Inferior parietal cortex (tissue), 1 donor: ENCODE data around the gene SOX6.

Experiments used
- DNase-seq: peaks from one replicate; pipeline ENCODE4 v3.0.0-alpha.2; 2016; ENCODE audit errors: extremely low spot score

Gene SOX6

DNA sequence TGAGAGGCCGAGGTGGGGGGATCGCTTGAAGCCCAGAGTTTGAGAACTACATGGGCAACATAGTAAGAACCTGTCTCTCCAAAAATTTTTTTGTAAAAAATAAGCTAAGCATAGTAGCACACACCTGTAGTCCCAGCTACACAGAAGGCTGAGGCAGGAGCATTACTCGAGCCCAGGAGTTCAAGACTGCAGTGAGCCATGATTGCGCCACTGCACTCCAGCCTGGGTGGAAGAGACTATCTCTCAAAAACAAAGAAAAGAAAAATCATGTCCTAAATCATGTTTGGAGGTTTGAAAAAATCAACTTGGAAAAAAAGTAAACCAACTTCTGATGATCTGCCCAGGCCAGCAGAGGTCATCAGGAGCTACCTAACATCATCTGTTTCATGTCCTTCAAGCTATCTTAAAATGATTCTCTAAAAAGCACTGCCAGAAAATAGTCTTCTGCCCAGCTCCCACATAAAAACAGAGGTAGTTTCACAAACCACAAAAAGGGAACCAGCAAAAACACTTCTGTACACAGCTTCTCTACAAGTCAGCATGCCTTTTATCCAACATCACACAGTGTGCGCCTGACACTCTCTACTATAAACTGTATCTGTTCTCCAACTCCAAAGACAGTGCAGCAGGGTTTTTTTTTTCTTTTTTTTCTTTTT, 165.0 kb downstream of the SOX6 start:
- peak; percentile 26 for DNase-seq

DNA sequence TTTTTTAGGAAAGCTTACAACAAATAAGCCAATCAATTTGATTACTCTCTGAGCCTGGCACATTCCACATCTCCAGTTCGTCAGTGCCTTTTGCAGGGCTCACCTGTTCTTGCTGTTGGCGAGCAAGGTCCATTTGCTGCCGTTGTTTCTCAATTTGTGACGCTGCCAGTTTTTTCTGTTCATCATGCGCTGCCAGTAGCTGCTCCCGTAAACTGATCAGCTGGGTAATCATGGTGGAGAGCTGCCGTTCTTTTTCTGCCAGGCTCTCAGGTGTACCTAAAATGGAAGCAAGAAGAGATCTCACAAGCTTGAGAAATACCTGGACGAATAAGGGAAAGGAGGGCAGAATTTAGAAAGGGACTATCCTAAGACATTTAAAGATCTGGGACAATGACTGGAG, 169.7 kb downstream of the SOX6 start:
- DNase-seq: no peak

DNA sequence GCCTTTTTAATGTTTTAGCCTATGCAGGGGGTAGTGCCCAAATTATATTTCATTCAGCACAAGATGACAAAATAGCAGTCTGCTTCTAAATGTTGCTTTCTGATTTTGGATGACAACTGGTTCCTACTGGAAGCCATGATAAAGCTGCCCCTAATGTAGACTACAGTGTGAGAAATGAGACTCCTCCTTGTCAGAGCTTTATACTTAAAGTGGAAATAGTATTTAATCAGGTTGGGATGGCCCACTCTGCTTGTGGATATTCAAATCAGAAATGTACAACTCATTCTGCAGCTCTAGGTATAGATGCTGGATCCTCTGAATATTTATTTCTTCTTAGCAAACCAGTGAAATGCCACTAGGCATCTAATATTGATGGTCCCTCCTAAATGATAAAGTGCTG, 171.3 kb downstream of the SOX6 start:
- no peak for DNase-seq

DNA sequence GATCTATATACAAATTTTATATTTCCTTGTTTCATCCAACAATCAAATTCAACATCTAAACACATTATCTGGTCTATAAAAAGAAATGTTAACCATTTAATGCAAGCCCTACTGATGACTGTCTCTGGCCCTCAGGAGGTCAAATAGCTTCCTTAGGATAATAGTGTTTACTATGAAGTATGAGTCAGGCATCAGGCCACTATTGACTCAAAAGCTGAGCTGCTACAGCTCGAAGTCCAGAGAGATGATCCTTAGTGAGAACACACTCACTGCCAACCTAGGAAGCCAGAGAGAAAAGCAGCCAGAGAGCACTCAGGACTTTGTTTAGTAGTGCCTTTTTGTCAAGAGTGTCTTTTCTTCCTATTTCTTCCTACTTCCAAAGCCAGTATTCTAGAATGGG, 171.8 kb downstream of the SOX6 start:
- no peak for DNase-seq

DNA sequence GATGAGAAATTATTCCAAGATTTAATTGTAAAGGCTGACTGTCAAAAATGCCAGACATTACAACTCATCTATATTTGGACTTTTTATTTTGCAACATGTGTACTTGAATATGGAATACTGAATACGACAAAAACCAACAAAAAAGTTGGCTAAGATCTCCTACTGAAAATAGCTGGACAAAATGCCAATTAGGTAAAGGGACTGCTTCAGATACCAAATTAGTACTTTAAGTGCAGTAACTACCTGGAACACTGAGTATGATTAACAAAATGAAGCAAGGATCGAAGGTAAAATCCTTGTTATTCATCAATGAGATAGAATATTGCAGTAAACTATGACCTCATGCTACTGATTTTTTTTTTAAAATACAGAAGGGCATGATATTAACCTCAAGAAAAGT, 173.8 kb downstream of the SOX6 start:
- no peak for DNase-seq

DNA sequence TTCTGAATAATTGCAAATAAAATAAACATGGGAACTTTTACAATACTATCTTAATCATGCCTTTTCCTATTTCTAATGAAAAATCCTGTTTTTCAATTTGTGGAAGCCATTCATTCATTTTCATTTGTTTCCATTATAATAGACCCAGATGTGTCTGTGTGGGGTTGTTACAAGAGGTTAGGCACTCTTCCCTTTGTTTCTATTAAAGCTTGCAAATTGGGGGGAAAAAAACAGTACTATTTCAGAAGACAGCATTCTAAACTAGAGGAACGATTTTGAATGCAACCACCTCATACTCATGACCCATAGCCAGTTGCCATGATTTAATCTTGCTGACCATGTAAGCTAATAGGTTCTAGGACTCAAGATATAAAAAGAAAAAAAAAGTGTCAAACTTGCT, 175.5 kb downstream of the SOX6 start:
- no peak for DNase-seq

DNA sequence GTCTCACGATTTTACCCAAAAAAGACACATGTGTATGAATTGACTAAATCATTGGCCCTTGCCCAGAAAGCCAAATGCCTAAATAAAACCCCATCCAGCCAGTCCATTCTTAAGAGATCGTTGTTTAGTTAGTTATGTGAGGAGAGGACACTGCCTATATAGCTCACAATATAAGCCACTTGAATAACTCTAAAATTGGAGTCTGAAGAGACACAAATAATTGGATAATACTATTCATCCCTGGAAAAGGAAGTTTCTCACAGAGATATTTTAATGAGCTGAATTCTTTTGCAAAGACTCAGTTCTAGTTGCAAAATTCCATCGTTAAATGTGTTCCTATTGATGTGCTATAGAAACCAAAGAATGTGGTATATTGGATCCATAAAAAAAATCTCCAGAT, 176.7 kb downstream of the SOX6 start:
- no peak for DNase-seq

DNA sequence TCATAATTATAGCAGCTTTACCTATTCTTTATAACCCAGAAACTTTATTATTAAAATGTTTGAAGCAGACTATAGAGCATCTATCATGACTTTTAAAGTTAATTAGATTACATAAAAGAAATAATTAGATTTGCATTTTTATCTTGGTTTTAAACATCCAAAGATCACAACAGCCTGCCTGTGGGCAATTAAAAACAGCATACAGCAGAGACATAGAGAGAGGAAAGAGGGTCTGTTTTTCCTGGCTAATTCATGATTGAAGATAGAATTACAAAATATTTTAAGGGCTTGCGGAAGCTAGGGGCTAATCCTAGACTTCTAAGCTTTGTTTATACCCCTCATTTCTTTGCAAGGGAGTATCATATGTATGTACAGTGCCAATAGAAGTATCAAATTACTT, 178.1 kb downstream of the SOX6 start:
- DNase-seq: no peak

DNA sequence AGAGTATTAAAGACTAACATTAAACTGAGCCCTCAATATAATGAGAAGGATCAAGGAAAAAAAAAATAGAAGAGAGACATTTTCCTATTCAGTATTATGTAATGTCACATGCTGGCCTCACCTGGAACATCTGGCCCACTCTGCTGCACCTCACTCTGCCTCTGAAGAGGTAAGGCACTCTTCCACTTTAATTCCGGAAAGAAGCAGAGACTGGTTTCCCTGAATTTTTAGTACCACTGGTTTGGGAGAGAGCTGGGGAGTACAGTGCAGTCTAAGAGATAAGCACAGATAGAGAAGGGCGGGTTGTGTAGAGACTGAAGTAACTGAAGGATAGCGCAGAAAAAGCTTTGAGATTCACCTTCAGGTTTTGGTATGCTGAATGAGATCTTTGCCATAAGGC, 178.7 kb downstream of the SOX6 start:
- no peak for DNase-seq

DNA sequence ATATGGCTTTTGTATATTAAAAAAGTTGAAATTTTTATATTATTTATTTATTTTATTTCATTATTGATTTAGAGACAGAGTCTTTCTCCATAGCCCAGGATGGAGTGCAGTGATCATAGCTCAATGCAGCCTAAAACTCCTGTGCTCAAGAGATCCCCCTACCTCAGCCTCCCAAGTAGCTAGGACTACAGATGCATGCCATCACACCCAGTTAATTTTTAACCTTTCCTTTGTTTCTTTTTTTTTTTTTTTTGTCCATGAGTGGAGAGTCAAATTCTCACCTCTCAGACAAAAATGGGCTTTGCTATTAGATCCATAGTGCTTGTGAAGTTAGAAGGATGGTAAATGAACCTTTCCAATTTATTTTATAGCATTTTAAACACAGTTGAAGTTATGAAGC, 182.5 kb downstream of the SOX6 start:
- DNase-seq: no peak

DNA sequence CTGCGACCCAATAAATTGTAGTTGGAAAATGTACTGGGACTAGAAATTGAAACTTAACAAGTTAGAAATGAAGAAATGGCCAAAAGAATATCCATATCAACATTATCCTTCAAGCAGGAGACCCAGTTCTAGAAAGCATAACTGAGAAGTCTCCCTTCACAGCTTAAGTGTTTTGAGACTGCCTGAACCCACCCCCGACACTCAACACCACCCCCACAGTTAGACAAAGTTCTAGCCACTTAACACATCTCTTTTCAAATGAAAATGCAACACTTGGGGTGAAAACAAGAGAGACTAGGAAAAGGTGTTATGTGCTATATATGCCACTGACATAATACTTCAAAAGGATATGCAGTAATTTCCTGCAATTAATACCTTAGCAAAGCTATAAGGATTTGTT, 184.5 kb downstream of the SOX6 start:
- DNase-seq: no peak

DNA sequence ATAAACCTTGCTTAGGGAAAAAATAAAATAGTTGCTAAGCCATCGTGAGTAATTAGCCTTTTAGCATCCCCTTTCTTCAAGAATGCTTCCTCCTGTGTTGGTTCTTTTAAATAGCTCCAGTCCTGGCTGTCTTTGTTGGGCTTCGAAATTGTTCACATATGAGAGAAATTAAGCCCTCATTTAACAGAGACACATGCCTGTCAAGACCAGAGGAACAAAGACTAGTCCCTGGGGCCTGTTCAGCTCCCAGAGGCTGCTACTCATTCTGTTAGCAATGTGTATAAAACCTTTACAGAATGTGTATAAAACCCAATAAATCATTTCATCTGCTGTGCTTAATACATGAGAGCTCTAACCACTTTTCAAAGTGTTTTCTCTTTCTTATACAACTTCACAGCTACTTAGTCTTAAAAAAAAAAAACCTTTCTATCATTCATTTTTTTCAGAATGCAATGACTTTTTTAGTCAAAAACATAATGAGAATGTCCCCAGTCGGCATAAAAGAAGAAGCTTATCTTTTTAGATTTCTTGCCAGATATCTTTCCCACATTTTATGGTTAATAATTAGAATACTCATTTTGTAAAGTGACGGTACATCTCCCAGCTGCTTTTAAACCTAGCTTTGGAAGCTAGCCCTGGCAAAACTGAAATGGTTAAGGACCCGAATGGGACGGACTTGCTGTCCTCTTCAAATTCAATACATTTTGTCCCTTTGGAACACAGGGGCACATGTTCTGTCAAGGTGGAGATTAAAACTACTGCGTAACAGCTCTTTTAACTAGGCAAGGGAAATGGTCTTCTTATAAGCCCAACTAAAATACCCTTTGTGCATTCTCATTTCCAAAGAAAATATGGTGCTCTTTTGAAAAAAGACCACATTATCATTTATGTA, 186.1 kb downstream of the SOX6 start:
- DNase-seq: no peak

DNA sequence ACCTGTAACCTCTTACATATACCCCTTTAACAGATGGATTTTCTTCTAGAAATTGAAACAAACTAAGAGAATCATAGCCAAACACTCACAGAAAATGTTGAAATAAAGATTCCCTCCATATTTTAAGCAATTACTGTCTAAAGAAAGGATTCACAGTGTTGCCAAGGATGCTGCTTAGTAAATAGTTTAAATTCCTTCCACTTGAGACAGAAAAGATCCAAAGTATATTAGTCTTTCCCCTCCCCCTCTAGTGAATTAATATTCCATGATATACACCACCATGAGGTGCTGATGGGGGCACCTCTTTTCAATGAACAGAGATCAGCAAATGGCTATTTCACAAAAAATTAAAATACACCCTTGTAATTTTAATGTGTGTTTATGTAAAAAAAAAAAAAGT, 186.8 kb downstream of the SOX6 start:
- no peak for DNase-seq

DNA sequence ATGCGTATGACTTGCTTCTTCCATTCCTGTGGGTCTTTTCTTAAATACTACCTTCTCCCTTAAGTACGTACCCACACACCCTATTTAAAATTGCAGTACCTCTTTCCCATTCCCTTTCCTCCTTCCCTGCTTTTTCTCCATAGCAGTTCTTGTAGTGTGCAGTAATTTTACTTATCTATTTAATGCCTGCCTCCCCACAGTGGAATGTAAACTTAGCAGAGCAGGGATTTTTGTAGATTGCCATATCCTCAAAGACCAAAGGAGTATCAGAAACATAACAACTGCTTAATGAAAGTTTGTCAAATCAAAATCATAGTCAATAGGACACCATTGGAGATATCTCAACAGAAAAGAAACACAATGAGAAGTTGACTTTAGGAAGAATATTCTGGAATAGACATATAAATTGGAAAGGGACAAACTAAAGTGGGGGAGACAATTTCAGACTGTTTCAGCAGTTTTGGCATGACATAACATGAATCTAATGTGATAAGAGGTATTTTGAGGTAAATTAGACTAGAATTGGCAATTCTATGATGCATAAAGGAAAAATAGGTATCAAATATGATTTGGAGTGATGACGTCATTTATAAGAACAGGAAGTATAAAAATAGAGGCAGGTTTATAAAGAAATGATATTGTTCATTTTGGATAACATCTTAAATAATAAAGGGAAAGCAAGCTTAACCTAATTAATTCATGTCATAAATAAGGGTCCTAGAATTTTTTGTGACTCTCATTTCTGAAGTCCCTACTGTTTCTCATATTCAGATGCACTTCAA, 188.4 kb downstream of the SOX6 start:
- DNase-seq: no peak

DNA sequence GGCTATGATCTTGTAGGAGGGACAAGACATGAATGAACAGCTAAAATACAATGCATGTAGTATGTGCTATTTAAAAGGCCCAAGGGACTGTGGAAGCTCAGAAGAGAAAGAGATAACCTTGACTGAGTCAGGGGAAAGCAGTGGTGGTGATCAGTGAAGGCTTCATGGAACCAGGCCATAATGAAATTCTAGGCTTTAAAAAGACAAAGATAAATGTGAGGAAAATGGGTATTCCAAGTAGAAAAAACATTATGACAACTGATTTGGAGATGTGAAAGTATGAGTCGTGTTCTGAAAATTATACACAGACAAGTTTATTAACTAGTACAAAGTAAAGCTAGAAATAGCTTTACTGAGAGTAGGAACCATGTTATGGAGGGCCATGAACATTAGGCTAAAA, 189.8 kb downstream of the SOX6 start:
- DNase-seq: no peak

DNA sequence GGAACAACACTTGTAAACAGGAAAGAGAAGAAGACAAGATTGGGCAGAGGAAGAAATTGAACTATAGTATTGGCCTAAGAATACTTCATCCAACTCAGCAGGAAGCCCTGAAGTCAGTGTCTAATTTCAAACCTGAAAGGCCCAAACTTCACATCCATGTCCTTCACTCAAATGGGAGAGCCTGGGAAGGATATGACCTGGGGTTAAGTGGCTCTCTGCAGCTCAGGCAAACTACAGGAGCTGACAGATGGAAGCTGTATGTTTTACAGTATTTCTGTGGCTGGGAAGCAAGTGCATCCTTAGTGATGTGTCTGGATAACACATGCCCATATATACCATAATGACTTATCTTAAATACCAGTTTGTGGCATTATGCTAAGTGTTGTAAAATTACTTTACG, 196.2 kb downstream of the SOX6 start:
- DNase-seq: no peak

DNA sequence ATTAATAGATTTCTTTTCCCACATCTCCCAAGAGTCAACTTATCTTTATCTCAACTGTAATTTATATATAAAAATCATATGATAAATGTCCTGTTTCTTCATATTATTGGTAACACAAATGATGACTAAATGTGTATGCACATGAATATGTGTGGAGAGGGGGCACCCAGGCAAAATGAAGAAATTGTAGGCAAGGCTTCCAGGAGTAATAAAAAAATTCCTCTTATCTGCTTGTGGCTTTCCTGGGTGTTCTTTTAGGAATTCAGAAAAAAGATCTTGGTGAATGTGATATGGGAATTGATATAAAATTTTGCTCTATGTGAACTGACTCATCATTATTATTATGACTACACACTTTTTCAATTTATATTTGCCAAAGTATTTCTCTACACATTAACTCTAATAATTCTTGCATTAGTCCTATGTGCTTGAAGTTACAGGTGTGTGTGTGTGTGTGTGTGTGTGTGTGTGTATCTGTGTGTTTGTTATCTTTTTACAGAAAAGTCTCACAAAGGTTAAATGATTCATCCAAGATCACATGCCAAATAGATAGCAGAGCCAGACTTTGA, 197.8 kb downstream of the SOX6 start:
- no peak for DNase-seq

DNA sequence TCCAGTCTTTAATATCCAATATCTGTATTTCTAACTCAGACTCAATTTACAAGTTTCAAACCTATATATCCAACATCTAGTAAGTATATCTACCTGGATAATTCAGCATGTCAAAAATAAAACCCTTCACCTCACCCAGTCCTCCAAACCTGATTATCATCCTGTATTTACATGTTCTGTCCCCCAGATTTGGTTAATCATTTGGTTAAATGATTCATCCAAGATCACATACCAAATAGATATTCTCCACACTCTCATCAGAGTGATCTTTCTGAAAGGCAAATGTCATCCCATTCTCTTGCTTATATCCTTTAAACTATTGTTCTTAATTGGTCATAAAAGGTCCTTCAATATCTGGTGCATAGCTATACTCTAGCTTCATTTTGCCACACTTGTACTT, 199.0 kb downstream of the SOX6 start:
- no peak for DNase-seq

DNA sequence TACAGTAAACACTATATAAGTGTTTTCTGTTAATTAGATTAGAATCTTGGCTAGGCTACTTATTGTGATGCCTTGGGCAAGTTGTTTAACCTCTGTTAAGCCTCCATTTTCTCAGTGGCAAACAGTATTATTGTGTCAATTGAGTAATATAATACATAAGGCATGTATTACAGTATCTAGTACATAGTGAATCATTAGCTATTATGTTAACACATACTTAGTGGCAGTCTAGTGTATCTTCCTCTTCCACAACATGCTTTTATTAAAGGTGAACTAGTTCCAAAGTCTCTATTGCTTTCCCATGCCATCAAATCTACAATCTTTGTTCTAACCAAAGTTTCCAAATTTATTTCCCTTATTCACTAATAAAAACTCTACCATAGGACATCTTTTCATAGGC, 200.9 kb downstream of the SOX6 start:
- no peak for DNase-seq

DNA sequence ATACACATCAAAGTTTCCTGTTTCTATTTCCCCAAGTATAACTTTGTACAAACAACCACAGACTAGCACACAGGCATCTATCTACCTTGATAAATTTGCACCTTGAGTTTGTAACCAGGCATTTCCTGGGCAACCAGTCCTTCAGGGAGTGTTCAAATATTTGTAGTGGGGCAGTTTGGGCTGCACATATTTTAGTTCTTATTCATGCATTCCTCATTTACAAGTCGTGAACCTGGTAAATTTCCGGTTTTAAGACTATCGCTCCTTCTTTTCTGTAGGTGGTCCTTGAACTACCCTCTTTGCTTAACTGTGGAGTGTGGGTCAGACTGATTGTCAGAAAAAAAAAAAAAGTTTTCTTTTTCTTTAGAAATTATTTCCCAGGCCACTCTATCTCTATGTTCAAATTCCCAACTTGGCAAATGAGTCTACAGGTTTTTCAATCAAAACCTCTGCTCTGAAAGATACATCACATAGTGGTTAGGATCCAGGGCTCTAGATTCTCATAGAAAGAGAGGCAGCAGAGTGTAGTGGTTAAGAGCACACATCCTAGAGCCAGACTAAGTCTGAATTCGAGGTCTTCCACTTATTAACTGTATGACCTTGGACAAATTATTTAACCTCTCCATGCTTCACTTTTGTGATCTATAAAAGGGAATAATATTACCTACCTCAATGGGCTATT, 201.5 kb downstream of the SOX6 start:
- DNase-seq: no peak

DNA sequence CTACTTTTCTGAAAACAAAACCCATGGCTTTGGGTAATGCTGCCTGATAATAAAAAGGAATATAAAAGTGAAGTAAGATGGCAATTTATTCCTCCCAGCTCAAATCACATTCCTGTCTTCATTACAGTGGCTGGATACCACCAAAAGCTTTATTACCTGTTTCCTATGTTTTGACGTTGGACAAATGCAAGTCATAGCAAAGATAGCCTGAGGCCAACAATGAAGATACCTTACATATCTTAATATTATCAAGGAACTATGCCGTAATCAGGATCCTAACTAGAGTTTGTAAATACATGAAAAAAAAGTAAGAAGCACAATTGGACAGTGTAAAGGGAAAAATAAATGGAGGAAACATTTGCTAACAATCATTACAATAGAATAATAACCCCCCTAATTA, 202.4 kb downstream of the SOX6 start:
- DNase-seq: no peak

DNA sequence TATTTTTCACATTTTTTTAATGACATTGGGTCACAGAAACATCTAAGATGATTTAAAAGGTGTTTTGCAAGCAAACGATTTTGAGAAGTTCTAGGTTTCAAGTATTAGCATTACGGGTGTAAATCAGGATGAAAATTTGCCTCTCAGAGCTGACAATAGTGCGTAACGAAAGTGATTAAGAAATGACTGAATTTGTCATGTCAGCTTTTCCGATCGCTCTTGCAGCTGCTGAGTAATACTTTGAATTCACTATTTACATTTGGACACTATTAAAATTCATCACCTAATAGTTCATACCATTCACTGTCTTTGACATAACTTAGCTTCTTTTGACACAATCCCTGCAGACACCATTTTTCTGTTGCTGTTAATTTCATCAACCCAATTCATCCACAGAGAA, 205.2 kb downstream of the SOX6 start:
- no peak for DNase-seq
